Dermis microvascular lymphatic vessel endothelial cell (primary cell): ENCODE measurements around the gene ITPKA. TPM values are rescaled to one million over a fixed set of nuclear protein-coding genes. Genes with fewer than 3 reads are reported as not detected.
"Not testable (repeated sequence)": the region's sequence is repeated elsewhere in the genome, so short reads cannot be mapped to it uniquely, and the experiment has no call there.

Experiments
- DNase-seq, 2 donors: peaks; one replicate each; pipeline versions ENCODE4 v3.0.0 to v3.0.0-alpha.2; 2010; ENCODE audit warnings: low read depth in 2 of 2
- total RNA-seq: library from RNA; depleted of rRNA; stranded (reverse); fragments of >200 nt; gene quantifications from 2 replicates; pipeline ENCODE4 v1.2.1, GENCODE V29; 2014

ITPKA gene
- 0.25 and 0.90 TPM in 2 replicates for total RNA-seq

DNA sequence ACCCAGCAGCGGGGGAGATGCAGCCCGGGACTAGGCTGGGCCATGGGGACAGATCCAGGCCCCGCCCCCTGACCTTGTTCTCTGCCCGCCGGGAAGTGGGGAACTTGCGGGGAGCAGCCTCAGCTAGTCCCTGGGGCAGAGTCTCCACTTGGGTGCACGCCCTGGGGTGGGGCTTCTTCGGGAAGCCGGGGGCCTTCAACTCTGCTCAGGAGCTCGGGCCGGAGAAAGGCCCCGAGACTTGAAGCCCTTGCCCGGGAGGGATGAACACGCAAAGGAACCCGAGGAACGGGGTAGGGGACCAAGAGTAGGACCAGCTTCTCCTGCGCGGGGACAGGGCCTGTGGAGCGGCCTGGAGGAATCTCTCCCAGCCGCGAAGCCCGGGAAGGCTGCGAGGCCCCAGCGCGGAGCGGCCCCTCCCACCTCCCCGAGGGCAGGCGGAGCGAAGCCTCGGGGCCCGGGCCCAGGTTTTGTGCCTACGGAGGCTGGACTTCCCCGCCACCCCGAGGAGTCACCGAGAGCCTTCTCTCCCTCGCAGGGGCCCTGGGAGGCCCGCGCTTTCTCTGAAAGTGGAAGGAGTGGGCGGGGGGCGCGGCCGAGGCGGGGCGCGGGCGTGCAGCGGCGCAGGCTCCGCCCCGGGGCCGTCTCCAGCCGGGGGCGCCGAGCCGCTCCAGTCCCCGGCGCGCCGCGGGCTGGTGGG is at the start of gene ITPKA:
ITPKA (plus strand) TSS at position 670 of the 697 bp plus-strand sequence. CDS start 54 bp downstream, outside the sequence.
- DNase-seq, result peak in 1 of 2 donors; percentile 57

- no peak for DNase-seq
Observed at GRCh38 chr15:41445399-41445798, 48.3 kb upstream of the ITPKA start.

DNA sequence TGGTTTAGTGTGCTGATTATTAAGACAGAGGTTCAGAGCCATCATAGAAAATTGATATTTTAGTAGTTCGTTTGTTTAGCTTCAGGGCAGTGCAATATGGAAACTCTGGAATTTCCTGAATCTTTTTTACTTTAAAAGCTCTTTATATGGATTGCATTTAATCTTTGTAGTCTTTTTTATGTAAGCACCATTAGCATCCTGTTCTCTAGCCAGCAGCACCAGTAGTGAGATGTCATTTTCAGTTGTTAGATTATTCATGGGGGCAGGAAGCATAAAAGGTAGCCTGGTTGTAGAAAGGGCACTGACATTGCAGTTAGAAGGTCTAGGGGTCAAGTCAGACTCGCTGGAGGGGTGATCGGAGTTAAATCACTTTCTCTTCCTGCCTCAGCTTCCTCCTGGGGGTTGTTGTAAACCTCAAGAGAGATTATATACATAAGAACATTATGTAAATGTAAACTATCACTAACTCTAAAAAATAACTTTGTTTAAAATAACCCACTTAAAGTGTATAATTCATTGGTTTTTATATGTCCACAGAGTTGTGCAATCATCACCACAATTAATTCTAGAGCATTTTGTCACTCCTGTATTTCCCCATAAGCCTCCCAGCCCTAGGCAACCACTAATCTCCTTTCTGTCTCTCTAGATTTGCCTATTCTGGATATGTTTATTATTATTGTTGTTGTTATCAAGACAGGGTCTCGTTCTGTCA is 31.4 kb upstream of the ITPKA start:
- DNase-seq, result no peak

- DNase-seq, result no peak
Observed at GRCh38 chr15:41464889-41465580, 28.6 kb upstream of the ITPKA start.

- DNase-seq, result peak; percentile 64 to 71
Observed at GRCh38 chr15:41465822-41466421, 27.8 kb upstream of the ITPKA start.

DNA sequence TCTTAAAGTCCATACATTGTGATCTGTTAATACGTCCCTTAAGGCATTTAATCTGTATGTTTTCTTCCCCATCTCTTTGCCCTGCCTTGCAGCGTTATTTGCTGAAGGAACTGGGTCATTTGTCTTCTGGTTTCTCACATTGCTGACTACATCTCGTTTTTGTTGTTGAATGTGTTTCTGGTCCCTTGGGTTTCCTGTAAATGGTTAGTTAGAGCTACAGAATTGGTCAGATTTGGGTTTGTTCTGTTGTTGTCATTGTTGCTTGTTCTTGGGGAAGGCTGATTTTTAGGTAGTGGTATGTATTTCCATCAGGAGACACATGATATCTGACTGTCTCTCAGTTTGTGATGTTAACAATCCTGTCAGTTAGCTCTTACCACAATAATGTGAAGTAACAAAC is 27.0 kb upstream of the ITPKA start:
- DNase-seq, result no peak

DNA sequence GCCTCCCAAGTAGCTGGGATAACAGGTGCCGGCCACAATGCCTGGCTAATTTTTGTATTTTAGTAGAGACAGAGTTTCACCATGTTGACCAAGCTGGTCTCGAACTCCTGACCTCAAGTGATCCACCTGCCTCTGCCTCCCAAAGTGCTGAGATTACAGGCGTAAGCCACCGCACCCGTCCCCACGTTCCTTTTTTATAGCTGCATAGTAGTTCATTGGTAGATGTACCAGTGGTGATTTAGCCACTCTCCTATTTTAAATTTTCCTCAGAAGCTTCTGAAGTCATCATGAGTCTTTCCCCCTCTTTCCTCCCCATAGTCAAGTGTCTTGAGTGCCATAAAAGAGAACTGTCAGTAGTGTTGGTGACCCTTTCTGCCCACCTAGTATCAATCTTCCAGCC is 24.0 kb upstream of the ITPKA start:
- DNase-seq, result not testable (repeated sequence)

DNA sequence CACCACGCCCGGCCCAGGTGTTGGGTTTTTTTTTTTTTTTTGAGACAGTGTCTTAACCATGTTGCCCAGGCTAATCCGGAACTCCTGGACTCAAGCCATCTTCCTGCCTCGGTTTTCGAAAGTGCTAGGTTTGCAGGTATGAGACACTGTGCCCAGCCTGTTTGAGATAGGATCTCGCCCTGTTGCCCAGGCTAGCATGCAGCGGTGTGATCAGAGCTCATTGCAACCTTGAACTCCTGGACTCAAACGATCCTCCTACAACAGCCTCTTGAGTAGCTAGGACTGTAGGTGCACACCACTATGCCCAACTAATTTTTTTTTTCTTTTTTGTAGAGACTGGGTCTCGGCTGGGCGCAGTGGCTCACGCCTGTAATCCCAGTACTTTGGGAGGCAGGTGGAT is 20.3 kb upstream of the ITPKA start:
- DNase-seq, result no peak

GRCh38 chr15:41474436-41474835 is 19.2 kb upstream of the ITPKA start:
- no peak for DNase-seq

DNA sequence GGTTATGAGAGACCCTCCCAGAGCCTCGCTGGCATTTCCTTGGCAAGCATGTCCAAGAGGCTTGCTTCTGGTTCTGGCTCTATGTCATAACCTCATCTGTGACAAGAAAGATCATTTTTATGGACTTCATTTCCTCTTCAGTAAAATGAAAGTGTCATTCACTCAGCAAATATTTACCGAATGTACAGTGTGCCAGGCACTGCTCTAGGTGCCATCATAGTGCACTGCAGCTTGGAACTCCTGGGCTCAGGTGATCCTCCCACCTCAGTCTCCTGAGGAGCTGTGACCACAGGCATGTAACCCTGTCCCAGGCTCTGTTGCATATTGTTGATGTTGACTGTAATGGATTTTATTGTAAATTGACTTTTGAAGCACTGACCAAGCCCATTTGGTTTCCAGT is 18.7 kb upstream of the ITPKA start:
- DNase-seq, result no peak

- no peak for DNase-seq
Observed at GRCh38 chr15:41476416-41477048, 17.1 kb upstream of the ITPKA start.

- DNase-seq, result no peak
Observed at GRCh38 chr15:41480396-41481140, 13.1 kb upstream of the ITPKA start.

DNA sequence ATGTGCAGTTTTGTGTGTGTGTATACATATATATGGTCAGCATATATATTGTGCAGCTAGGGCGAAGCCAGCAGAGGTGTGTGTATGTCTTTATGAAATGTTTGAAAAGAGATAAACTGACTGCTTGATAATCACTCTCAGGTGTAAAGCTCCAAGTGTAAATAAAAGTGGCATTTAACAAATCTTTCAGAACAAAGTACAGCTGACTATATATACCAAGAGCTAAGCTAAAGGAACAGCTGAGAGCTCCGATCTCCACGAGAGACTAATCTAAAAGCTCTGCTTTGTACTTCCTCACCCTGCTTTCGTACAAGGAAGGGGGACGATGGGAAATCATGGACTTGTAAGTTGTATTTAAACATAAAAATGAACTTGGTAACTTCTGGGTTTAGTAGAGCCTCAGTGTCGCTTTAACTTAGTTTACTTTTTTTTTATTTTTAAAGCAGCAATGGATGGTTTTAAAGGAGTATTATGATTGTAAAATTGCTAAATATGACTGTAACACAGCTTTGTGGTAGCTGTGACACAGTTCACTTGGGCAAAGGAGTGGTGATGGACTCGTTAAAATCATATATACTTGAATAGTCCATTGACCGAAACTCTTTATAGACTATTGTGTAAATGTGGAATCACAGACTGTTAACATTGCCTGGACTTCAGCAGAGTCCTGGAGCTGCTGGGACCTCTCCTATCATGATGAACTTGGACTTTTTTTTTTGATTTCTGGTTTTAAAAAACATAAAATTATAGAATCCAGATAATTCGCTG is 11.4 kb upstream of the ITPKA start:
- no peak for DNase-seq

DNA sequence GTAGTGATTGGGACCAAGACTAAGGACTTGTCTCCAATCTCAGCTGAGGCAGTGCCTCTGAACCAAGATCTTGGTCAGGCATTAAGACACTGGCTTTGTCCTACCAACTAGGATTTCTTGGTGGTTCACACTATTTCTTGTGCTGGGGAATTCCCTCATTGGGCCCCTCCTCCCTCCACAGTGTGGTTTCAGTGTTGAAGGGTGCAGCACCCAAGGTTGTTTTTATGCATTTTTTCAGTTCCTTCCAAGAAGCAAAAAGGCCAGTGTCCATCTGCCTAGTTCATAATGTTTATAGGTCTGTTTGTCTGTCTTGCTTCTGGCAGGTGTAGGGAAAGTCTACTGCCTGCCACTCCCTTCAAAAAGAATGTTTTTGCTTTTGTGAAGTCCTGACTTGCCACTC is 10.6 kb upstream of the ITPKA start:
- no peak for DNase-seq

DNA sequence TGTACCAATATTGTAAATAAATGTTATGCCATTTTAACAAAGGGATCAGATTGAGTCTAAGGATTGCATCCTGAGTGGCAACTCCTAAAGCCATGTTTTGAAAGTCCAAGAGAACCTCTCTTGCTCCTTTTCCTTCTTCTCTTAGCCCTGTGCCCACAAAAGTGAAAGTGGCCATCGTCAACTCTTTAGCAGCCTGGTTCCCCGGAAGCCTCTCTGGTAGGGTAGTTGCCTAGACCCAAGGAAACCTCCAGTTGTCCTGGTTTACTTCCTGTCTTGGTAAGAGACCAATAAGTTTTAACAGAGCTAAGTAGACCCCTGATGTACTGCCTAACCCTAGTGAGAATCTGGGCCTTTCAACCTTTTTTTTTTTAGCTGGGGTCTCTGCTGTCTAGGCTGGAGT is 10.2 kb upstream of the ITPKA start:
- DNase-seq, result no peak

GRCh38 chr15:41484937-41485625 is 8.6 kb upstream of the ITPKA start:
- no peak for DNase-seq

GRCh38 chr15:41486286-41486685 is 7.4 kb upstream of the ITPKA start:
- DNase-seq, result no peak

GRCh38 chr15:41487381-41487780 is 6.3 kb upstream of the ITPKA start:
- DNase-seq, result peak; percentile 39 to 67

DNA sequence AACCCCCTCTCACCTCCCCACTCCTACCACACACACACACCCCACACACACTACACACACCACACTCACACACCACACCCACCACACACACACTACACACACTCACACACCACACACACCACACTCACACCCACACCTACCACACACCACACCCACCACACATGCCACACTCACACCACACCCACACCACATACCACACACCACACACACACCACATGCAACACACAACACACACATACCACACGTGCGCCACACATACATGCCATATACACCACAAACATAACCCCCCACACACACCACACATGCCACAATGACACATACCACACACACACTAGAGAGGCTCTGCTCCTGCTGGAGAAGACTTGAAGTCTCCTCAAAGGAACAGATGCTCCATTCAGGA is 5.9 kb upstream of the ITPKA start:
- DNase-seq, result peak in 1 of 2 donors; percentile 4

DNA sequence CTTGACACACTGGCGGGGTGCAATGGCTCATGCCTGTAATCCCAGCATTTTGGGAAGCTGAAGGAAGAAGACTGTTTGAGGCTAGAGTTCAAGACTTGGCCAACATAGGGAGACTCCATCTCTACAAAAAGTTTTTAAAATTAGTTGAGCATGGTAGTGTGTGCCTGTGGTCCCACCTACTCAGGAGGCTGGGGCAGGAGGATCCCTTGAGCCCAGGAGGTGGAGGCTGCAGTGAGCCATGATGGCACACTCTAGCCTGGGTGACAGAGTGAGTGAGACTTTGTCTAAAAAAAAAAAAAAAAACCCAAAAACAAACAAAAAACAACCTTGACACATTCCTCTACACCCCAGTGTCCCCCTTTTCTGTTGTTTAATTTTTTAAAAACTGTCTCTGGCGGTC is 4.0 kb upstream of the ITPKA start:
- DNase-seq, result no peak
